NCI-H2196 treated with DMSO at 0.1 percent for 48 hours (cell line): Measurements from ENCODE around the gene ICE2.
"Not testable (repeated sequence)": the region's sequence is repeated elsewhere in the genome, so short reads cannot be mapped to it uniquely, and the experiment has no call there.

Experiments
- DNase-seq: peaks from one replicate; lab custom pipeline; 2025; ENCODE audit not compliant: unreplicated experiment; lab: John Stamatoyannopoulos, UW

Gene ICE2

GRCh38 chr15:60448668-60449360, 30.1 kb downstream of the ICE2 start:
- DNase-seq, result no peak

- no peak for DNase-seq
Measured at GRCh38 chr15:60444289-60444912, 34.5 kb downstream of the ICE2 start.

- no peak for DNase-seq
Measured at GRCh38 chr15:60442763-60443162, 36.2 kb downstream of the ICE2 start.

- no peak for DNase-seq
Measured at GRCh38 chr15:60442031-60442650, 36.8 kb downstream of the ICE2 start.

- DNase-seq, result no peak
Measured at GRCh38 chr15:60441331-60441730, 37.6 kb downstream of the ICE2 start.

GRCh38 chr15:60438646-60439045, 40.3 kb downstream of the ICE2 start:
- no peak for DNase-seq

GRCh38 chr15:60428935-60429334, 50.0 kb downstream of the ICE2 start:
- no peak for DNase-seq

- DNase-seq, result no peak
Measured at GRCh38 chr15:60426870-60427508, 52.0 kb downstream of the ICE2 start.

GRCh38 chr15:60425461-60425860, 53.5 kb downstream of the ICE2 start:
- DNase-seq, result no peak

GRCh38 chr15:60424006-60424405, 54.9 kb downstream of the ICE2 start:
- no peak for DNase-seq

- DNase-seq, result no peak
Measured at GRCh38 chr15:60423537-60423936, 55.4 kb downstream of the ICE2 start.

- no peak for DNase-seq
Measured at GRCh38 chr15:60421544-60421943, 57.4 kb downstream of the ICE2 start.

- DNase-seq, result no peak
Measured at GRCh38 chr15:60420203-60420716, 58.7 kb downstream of the ICE2 start.

GRCh38 chr15:60419753-60420152, 59.2 kb downstream of the ICE2 start:
- DNase-seq, result no peak

GRCh38 chr15:60418096-60418495, 60.8 kb downstream of the ICE2 start:
- no peak for DNase-seq

GRCh38 chr15:60417112-60417511, 61.8 kb downstream of the ICE2 start:
- DNase-seq, result no peak

- DNase-seq, result no peak
Measured at GRCh38 chr15:60416484-60416883, 62.5 kb downstream of the ICE2 start.

GRCh38 chr15:60414016-60414682, 64.8 kb downstream of the ICE2 start:
- no peak for DNase-seq

- no peak for DNase-seq
Measured at GRCh38 chr15:60413231-60413824, 65.6 kb downstream of the ICE2 start.

GRCh38 chr15:60412807-60413206, 66.1 kb downstream of the ICE2 start:
- not testable (repeated sequence) for DNase-seq
